Dendritic cell treated with granulocyte-macrophage colony-stimulating factor and Interleukin-4, amounts not matched to agents 40 ng/mL and 50 ng/mL, for 4 days (primary cell): ENCODE results near the gene TMEM219.
"Not testable (repeated sequence)": the region's sequence is repeated elsewhere in the genome, so short reads cannot be mapped to it uniquely, and the experiment has no call there.

Experiments used
- H3K27ac Mint-ChIP-seq: one replicate; pipeline ENCODE4 v1.8.0; 2022; ENCODE audit warnings: mild to moderate bottlenecking, mixed read lengths
- H3K27me3 Mint-ChIP-seq: one replicate; pipeline ENCODE4 v1.8.0; 2022; ENCODE audit warnings: mild to moderate bottlenecking, mixed read lengths
- H3K36me3 Mint-ChIP-seq: one replicate; pipeline ENCODE4 v1.8.0; 2022; ENCODE audit warnings: low read depth, mixed read lengths
- H3K4me1 Mint-ChIP-seq: one replicate; pipeline ENCODE4 v1.8.0; 2022; ENCODE audit warnings: low read depth, mixed read lengths
- H3K4me3 Mint-ChIP-seq: one replicate; pipeline ENCODE4 v1.8.0; 2022; ENCODE audit warnings: mild to moderate bottlenecking, moderate library complexity, mixed read lengths
- H3K9me3 Mint-ChIP-seq: one replicate; pipeline ENCODE4 v1.8.0; 2022; ENCODE audit warnings: mixed read lengths
- intact Hi-C: fragments of 100-400 bp; cut with micrococcal nuclease; formaldehyde crosslinking; loops from one replicate; pipeline ENCODE4 v1.15.0; 2022

Gene TMEM219

DNA sequence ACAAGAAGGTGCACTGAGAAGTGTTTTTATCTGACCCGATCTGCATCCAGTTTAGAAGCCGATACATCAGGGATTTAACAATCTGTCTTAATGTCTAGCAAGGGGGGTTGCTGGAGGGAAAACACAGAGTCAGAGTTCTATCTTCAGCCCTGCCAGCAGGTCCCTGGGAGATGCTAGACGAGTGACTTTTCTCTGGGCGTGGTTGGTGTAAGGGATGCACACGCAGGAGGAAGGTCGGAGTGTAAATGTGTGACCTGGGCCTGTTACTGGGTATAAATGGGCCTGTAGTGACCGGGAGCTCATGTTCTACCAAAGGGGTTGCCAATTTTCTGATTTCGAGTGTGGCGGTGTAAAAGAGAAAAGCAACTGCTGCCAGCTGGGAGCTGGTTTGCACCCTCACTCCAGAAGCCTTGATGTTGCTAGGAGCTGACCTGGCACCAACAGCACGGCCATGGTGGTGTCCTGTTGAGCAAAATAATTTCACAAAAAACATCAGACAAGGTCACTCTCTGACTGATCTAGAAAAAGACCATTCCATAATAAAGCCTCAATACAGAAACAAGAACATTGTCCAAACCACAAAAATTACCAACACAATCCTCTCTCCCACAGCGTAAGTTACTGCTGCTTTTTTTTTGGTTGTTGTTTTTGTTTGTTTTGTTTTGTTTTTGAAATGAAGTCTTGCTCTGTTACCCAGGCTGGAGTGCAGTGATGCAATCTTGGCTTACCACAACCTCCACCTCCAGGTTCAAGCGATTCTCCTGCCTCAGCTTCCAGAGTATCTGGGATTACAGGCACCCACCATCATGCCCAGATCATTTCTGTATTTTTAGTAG is 34.6 kb upstream of the TMEM219 start:
- Mint-ChIP-seq H3K9me3 (no peaks in the 10 kb centered on the region), H3K27ac (peak overlapping the region; percentile 93), H3K4me3 (peak overlapping the region; percentile 92), H3K4me1 (peaks cover 34% of the 10 kb centered on the region), H3K36me3 (peaks cover 39% of the 10 kb centered on the region), H3K27me3 (no peaks in the 10 kb centered on the region)
- intact Hi-C loops: no loop called here

DNA sequence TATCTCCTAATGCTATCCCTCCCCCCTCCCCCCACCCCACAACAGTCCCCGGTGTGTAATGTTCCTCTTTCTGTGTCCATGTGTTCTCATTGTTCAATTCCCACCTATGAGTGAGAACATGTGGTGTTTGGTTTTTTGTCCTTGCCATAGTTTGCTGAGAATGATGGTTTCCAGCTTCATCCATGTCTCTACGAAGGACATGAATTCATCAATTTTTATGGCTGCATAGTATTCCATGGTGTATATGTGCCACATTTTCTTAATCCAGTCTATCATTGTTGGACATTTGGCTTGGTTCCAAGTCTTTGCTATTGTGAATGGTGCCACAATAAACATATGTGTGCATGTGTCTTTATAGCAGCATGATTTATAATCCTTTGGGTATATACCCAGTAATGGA is 30.1 kb upstream of the TMEM219 start:
- H3K9me3 Mint-ChIP-seq, intact Hi-C loops, H3K27ac Mint-ChIP-seq, H3K36me3 Mint-ChIP-seq, H3K4me3 Mint-ChIP-seq: not testable (repeated sequence)
- H3K27me3 Mint-ChIP-seq: peaks cover 15% of the 10 kb centered on the region
- peaks cover 10% of the 10 kb centered on the region for H3K4me1 Mint-ChIP-seq

DNA sequence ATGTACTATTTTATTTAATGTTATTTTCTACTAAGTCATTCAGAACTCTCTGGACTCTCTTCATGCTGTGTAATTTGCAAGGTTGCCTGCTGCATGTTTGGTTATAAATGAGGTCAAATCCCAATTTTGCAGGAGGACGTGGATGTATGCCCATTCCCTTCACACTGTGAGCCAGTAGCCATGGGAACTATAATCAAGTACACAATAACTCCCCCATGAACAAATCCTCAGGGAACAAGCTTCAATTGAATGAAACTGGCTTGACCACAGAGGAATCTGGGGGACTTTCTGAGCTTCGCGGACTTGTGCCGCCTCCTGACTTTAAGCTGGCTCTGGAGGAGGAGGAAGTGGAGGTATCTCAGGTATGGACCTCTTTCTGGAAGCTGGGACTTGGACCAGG is 21.2 kb upstream of the TMEM219 start:
- H3K27me3 Mint-ChIP-seq: peaks cover 22% of the 10 kb centered on the region
- H3K36me3 Mint-ChIP-seq: no peaks in the 10 kb centered on the region
- no peak overlapping the region for H3K4me3 Mint-ChIP-seq
- H3K27ac Mint-ChIP-seq: no peak overlapping the region
- H3K9me3 Mint-ChIP-seq: no peaks in the 10 kb centered on the region
- no peaks in the 10 kb centered on the region for H3K4me1 Mint-ChIP-seq
- intact Hi-C loops: no loop called here

DNA sequence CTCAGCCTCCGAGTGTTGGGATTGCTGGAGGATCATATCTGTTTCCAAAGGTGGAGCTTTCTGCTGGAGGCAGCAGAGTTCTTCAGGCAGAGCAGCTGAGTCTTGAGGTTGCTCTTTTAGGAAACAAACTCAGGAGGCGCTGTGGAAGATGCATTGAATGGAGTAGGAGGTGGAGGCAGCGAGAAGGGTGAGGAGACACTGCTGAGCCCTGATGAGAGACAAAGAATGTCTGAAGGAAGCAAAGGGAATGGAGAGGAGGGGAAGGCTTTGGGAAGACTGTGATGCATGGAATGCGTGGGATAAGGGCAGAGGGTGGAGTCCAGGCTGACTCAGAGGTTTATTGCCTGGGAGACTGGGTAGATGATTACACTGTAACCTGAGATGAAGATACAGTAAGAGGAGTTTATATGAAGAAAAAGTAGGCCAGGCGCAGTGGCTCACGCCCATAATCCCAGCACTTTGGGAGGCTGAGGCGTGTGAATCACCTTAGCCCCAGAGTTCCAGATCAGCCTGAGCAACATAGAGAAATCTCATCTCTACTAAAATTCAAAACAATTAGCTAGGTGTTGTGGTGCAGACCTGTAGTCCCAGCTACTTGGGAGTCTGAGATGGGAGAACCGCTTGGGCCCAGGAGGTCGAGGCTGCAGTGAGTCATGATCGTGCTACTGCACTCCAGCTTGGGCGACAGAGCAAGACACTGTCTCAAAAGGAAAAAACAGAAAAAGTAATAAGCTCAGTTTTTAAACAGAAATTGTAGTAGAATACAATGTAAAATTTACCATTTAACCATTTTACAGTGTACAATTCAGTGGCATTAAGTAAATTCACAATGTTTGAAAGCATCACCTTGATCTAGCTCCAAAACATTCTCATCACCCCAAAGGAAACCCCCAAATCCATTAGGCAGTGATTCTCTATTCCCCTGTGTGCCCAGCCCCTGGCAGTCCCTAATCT is 17.8 kb upstream of the TMEM219 start:
- no peaks in the 10 kb centered on the region for H3K9me3 Mint-ChIP-seq
- intact Hi-C loops: no loop called here
- H3K36me3 Mint-ChIP-seq: no peaks in the 10 kb centered on the region
- H3K27me3 Mint-ChIP-seq: peaks cover 19% of the 10 kb centered on the region
- H3K27ac Mint-ChIP-seq: no peak overlapping the region
- no peaks in the 10 kb centered on the region for H3K4me1 Mint-ChIP-seq
- no peak overlapping the region for H3K4me3 Mint-ChIP-seq

DNA sequence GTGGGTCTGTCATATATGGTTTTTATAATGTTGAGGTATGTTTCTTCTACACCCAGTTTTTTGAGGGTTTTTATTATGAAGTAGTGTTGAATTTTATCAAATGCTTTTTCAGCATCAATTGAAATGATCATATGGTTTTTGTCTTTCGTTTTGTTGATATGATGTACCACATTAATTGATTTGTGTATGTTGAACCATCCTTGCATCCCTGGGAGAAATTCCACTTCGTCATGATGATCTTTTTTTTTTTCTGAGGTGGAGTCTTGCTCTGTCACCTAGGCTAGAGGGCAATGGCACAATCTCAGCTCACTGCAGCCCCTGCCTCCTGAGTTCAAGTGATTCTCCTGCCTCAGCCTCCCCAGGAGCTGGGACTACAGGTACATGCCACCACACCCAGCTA is 14.0 kb upstream of the TMEM219 start:
- Mint-ChIP-seq H3K36me3 (no peaks in the 10 kb centered on the region), H3K4me3 (no peak overlapping the region), H3K27me3 (peaks cover 5% of the 10 kb centered on the region), H3K27ac (no peak overlapping the region), H3K4me1 (no peaks in the 10 kb centered on the region), H3K9me3 (no peaks in the 10 kb centered on the region)
- intact Hi-C loops: no loop called here

- H3K4me3 Mint-ChIP-seq: no peak overlapping the region
- H3K4me1 Mint-ChIP-seq: no peaks in the 10 kb centered on the region
- H3K27ac Mint-ChIP-seq: no peak overlapping the region
- no peaks in the 10 kb centered on the region for H3K9me3 Mint-ChIP-seq
- H3K27me3 Mint-ChIP-seq: no peaks in the 10 kb centered on the region
- intact Hi-C loops: no loop called here
- no peaks in the 10 kb centered on the region for H3K36me3 Mint-ChIP-seq
These were observed 10.9 kb upstream of the TMEM219 start for GRCh38 chr16:29950806-29951461.

DNA sequence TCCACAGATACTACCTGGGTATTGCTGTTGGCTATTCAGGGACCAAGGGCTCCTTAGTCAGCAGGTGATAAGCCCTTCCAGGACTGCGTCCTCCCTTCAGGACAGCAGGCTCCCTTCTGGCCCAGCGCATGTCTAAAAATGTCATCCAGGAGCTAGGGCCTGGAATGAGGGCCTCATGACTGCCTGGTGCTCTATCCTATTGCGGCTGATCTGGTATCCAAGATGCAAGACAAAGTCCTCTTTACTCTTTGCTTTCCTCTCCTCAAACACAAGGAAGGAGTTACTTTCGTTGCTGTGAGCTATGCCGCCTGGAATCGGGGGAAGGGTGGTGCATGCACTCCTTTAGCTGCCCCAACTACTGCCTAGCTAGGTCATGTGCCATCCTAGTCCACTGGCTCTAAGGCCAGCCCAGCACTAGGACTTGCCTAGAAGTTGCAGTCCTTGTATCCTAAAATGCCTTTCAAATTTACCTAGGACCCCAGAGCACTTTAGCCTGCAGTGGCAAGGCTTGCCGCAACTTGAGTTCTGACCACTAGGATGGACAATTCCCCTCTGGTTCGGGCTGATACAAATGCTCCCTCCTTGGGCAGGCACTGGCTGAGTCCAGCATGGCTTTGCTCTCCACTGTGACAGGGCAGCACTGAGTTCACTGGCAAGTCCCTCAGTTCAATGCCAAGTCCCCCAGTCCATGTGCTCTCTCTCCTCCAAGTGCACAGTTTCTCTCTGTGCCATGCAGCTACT is 10.1 kb upstream of the TMEM219 start:
- no peaks in the 10 kb centered on the region for H3K4me1 Mint-ChIP-seq
- H3K4me3 Mint-ChIP-seq: no peak overlapping the region
- no peak overlapping the region for H3K27ac Mint-ChIP-seq
- intact Hi-C loops: no loop called here
- no peaks in the 10 kb centered on the region for H3K9me3 Mint-ChIP-seq
- no peaks in the 10 kb centered on the region for H3K36me3 Mint-ChIP-seq
- H3K27me3 Mint-ChIP-seq: no peaks in the 10 kb centered on the region

DNA sequence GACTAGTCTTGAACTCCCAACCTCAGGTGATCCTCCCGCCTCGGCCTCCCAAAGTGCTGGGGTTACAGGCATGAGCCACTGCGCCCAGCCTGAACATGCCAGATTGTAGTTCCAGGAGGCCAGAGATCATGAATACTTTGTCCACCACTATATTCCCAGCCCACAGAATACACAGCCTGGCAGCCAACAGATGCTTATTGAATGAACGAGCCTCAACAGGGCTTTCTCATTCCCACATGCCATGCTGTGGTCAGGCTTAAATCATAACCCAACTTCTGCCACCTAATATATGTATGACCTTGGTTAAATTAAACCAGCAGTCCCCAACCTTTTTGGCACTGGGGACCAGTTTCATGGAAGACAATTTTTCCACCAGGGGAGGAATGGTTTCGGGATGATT is 3.1 kb upstream of the TMEM219 start:
- intact Hi-C loops: no loop called here
- Mint-ChIP-seq H3K36me3 (peaks cover 14% of the 10 kb centered on the region), H3K27ac (no peak overlapping the region), H3K27me3 (no peaks in the 10 kb centered on the region), H3K4me1 (peaks cover 17% of the 10 kb centered on the region), H3K9me3 (no peaks in the 10 kb centered on the region), H3K4me3 (no peak overlapping the region)

DNA sequence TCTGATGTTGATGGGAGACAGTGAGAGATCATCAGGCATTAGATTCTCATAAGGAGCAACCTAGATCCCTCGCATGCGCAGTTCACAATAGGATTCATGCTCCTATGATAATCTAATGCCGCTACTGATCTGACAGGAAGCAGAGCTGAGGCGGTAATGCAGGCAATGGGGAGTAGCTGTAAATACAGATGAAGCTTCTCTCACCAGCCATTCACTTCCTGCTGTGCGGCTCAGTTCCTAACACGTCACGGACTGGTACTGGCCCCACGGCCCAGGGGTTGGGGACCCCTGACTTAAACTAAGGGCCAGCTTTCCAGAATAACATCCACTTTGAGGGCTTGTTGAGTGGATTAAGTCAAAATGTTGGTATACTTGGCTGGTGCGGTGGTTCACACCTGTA is 2.6 kb upstream of the TMEM219 start:
- H3K9me3 Mint-ChIP-seq: no peaks in the 10 kb centered on the region
- H3K4me3 Mint-ChIP-seq: no peak overlapping the region
- peaks cover 19% of the 10 kb centered on the region for H3K36me3 Mint-ChIP-seq
- peaks cover 17% of the 10 kb centered on the region for H3K4me1 Mint-ChIP-seq
- H3K27me3 Mint-ChIP-seq: no peaks in the 10 kb centered on the region
- H3K27ac Mint-ChIP-seq: no peak overlapping the region
- intact Hi-C loops: no loop called here

DNA sequence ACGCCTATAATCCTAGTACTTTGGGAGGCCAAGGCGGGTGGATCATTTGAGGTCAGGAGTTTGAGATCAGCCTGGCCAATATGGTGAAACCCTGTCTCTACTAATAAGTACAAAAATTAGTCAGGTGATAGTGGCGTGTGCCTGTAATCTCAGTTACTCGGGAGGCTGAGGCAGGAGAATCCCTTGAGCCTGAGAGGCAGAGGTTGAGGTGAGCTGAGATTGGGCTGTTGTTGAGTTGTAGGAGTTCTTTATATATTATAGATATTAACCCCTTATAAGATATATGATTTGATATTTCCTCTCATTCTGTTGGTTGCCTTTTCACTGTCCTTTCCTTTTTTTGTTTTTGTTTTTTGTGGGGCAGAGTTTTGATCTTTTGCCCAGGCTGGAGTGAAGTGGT is 2.1 kb upstream of the TMEM219 start:
- peaks cover 17% of the 10 kb centered on the region for H3K4me1 Mint-ChIP-seq
- intact Hi-C loops: loop anchor here (5.0 kb wide), 1 partner anchor 58 kb away; the partner anchor contains the start of gene ASPHD1
- peaks cover 25% of the 10 kb centered on the region for H3K36me3 Mint-ChIP-seq
- not testable (repeated sequence) for H3K27ac Mint-ChIP-seq, H3K9me3 Mint-ChIP-seq, H3K4me3 Mint-ChIP-seq, H3K27me3 Mint-ChIP-seq

DNA sequence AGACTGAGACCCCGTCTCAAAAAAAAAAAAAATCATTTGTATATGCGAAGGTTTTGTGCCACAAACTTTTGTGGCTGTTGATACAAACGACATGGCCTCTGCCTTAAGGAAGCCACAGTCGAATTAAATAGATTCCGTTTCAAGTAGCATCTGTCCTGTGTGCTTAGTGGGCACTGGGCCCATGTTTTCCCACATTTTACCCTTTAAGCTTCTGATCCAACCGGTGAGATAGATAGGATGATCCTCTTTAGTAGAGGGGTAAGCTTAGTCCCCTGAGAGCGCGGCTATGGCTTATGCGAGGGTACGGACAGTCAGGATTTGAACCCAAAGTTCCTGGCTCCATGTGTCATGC is 776 bp upstream of the TMEM219 start:
- Mint-ChIP-seq H3K27me3 (no peaks in the 10 kb centered on the region), H3K27ac (peak overlapping the region; percentile 96), H3K4me1 (peaks cover 17% of the 10 kb centered on the region), H3K9me3 (no peaks in the 10 kb centered on the region), H3K36me3 (peaks cover 36% of the 10 kb centered on the region), H3K4me3 (peak overlapping the region; percentile 76)
- intact Hi-C loops: loop anchor here (1.0 to 5.0 kb wide), 2 partner anchors 59 to 98 kb away; partner anchors contain the start of genes ASPHD1 and CDIPT

DNA sequence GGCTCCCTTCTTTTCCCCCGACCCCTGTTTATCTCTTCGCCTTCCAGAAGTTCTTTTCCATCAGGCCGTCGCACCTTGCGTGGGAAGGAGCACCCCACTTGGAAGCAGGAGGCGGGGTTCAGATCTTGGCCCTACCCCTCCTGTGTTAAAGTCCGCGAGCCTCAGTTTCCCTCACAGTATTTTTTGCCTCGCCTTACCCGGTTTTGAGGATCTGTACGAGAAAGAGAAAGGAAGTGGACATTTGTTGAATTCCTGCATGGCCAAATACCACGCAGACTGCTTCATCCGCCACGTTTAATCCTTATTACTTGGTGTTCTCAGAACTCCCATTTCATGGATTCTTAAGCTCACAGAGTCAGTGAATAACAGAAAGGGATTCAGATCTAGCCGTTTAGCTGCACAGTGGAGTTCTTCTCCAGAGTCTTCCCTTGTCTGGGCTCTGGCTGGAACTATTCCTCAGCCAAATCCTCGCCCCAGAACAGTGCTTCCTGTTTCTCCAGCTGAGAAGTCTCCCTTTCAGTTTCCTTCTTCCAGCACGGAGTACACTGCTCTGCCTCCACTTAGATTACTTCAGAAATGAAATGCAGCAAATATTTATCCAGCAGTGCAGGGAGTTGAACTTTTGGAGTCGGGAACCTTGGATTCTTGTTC is 590 bp downstream of the TMEM219 start:
- Mint-ChIP-seq H3K36me3 (peaks cover 45% of the 10 kb centered on the region), H3K27me3 (no peaks in the 10 kb centered on the region), H3K27ac (peak overlapping the region; percentile 96), H3K9me3 (no peaks in the 10 kb centered on the region), H3K4me1 (peaks cover 17% of the 10 kb centered on the region), H3K4me3 (peak overlapping the region; percentile 76)
- intact Hi-C loops: loop anchor here (5.0 kb wide), 1 partner anchor 60 kb away; the partner anchor contains the start of gene ASPHD1
